NOMO-1 treated with DMSO at 0.1 percent for 48 hours (cell line): Measurements from ENCODE around the gene EIF4A3.

Source experiments
- DNase-seq: peaks from one replicate; lab custom pipeline; 2025; ENCODE audit not compliant: unreplicated experiment; lab: John Stamatoyannopoulos, UW

EIF4A3 gene

GRCh38 chr17:80114758-80115157 lies 32.2 kb downstream of the EIF4A3 start:
- no peak for DNase-seq

- no peak for DNase-seq
Observed at GRCh38 chr17:80113033-80113484, 33.9 kb downstream of the EIF4A3 start.

- no peak for DNase-seq
Observed at GRCh38 chr17:80112471-80113032, 34.4 kb downstream of the EIF4A3 start.

DNA sequence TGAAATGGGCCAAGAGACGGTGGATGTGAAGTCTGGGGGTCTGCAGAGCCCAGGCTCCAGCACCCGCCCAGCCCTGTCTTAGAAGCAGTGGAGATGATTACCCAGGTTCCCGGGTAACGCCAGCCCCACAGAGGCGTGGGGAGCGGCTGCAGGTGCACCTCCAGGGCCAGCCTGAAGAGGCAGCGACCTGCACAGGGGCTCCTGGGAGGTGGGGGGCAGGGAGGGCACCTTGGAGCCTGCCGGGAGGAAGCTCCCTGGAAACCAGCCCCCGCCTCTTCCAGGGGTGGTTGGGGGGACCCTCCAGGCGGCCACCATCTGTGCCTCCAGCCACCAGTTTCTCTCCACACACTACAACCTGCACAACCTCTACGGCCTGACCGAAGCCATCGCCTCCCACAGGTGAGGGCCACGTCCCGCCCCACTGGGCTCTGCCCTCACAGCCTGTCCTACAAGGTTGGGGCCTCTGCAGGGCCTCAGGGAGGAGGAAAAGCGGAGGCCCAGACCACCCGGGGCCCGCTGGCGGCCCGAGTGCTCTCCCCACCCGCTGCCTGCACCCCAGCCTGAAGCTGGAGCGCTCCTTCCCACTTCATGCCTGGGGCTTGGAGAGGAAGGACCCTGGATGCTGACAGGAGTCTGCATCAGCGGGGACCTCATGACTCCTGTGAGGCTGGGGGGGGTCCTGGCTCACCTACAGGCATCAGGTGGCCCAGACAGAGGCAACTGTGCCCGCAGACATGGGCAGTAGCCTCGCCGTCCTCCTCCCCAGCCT lies 35.0 kb downstream of the EIF4A3 start:
- DNase-seq: no peak

GRCh38 chr17:80110927-80111701 lies 35.8 kb downstream of the EIF4A3 start:
- DNase-seq: no peak

DNA sequence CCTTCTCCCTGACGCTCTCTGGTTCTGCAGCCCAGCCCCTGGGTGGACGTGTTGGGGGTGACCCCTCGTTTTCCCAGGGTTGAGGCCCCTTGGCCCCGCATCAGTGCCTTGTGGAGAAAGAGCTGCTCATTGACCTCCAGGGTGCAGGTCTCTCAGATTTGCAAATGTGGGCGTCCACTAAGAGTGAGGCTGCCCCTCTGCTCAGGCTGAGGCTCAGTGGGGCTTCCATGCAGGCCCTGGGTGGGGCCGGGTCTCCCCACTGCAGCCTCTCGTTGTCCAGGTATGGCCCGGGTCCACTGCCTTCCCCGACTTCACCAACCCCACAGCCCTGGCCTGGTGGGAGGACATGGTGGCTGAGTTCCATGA lies 36.5 kb downstream of the EIF4A3 start:
- no peak for DNase-seq

GRCh38 chr17:80109713-80110446 lies 37.0 kb downstream of the EIF4A3 start:
- DNase-seq: no peak

DNA sequence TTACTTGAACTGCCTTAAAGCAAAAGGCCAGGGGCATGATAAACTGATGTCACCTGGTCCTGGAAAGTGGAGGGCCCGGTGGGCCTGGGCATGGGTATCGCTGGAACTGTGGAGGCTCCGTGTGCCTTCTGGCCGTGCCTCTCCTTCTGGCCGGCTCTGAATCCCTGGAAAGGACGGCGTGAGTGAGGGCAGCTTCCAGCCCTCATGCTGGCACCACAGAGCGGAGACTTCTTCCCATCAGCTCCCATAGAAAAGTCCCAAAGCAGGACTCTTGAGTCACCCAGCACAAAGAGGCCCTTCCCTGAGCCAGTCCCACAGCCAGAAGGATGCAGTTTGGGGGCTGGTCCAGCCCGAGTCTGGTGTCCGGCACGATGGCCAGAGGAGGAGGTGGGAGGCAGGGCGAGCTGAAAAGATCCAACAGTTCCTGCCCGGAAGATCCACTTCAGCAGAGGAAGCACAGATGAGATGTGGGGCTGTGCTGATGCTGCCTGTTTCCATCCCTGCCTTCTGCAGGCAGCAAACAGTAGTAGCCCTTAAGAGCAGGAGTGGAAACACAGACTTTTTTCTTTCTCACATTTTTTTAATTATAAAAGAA lies 37.8 kb downstream of the EIF4A3 start:
- no peak for DNase-seq

GRCh38 chr17:80108036-80108971 lies 38.6 kb downstream of the EIF4A3 start:
- DNase-seq: no peak

- DNase-seq: no peak
Observed at GRCh38 chr17:80107231-80108021, 39.5 kb downstream of the EIF4A3 start.

DNA sequence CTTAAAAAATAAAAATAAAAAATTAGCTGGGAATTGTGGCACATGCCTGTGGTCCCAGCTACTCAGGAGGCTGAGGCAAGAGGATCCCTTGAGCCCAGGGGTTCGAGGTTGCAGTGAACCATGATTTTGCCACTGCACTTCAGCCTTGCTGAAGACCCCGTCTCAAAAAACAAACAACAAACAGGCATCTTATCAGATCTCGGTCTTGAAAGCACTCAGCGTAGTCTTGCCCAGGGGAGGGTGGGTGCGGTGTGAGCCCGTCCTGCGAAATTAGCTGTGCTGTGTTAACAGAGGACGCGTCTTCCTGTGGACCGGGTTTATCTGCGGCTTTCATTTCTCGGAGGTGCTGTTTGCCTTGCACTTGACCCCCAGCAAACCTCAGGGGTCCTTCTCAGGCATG lies 40.2 kb downstream of the EIF4A3 start:
- no peak for DNase-seq

- DNase-seq: no peak
Observed at GRCh38 chr17:80106176-80106575, 40.8 kb downstream of the EIF4A3 start.

GRCh38 chr17:80105762-80106161 lies 41.2 kb downstream of the EIF4A3 start:
- DNase-seq: no peak

DNA sequence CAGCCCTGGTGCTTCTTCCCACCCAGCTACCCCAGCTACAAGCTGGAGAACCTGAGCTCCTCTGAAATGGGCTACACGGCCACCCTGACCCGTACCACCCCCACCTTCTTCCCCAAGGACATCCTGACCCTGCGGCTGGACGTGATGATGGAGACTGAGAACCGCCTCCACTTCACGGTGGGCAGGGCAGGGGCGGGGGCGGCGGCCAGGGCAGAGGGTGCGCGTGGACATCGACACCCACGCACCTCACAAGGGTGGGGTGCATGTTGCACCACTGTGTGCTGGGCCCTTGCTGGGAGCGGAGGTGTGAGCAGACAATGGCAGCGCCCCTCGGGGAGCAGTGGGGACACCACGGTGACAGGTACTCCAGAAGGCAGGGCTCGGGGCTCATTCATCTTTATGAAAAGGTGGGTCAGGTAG lies 42.0 kb downstream of the EIF4A3 start:
- DNase-seq: no peak

- no peak for DNase-seq
Observed at GRCh38 chr17:80104321-80104955, 42.5 kb downstream of the EIF4A3 start.

- DNase-seq: no peak
Observed at GRCh38 chr17:80103449-80104085, 43.4 kb downstream of the EIF4A3 start.

DNA sequence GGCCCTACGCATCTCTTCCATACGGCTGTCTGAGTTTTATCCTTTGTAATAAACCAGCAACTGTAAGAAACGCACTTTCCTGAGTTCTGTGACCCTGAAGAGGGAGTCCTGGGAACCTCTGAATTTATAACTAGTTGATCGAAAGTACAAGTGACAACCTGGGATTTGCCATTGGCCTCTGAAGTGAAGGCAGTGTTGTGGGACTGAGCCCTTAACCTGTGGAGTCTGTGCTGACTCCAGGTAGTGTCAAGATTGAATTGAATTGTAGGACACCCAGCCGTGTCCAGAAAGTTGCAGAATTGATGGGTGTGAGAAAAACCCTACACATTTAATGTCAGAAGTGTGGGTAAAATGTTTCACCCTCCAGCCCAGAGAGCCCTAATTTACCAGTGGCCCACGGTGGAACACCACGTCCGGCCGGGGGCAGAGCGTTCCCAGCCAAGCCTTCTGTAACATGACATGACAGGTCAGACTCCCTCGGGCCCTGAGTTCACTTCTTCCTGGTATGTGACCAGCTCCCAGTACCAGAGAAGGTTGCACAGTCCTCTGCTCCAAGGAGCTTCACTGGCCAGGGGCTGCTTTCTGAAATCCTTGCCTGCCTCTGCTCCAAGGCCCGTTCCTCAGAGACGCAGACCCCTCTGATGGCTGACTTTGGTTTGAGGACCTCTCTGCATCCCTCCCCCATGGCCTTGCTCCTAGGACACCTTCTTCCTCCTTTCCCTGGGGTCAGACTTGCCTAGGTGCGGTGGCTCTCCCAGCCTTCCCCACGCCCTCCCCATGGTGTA lies 44.1 kb downstream of the EIF4A3 start:
- no peak for DNase-seq
